Putamen (tissue), 1 donor: Measurements from ENCODE around the gene LARP7.
"Not testable (repeated sequence)": the region's sequence is repeated elsewhere in the genome, so short reads cannot be mapped to it uniquely, and the experiment has no call there.

Experiments used
- DNase-seq: peaks from one replicate; pipeline ENCODE4 v3.0.0-alpha.2; 2016; ENCODE audit warnings: low spot score

Gene LARP7

DNA sequence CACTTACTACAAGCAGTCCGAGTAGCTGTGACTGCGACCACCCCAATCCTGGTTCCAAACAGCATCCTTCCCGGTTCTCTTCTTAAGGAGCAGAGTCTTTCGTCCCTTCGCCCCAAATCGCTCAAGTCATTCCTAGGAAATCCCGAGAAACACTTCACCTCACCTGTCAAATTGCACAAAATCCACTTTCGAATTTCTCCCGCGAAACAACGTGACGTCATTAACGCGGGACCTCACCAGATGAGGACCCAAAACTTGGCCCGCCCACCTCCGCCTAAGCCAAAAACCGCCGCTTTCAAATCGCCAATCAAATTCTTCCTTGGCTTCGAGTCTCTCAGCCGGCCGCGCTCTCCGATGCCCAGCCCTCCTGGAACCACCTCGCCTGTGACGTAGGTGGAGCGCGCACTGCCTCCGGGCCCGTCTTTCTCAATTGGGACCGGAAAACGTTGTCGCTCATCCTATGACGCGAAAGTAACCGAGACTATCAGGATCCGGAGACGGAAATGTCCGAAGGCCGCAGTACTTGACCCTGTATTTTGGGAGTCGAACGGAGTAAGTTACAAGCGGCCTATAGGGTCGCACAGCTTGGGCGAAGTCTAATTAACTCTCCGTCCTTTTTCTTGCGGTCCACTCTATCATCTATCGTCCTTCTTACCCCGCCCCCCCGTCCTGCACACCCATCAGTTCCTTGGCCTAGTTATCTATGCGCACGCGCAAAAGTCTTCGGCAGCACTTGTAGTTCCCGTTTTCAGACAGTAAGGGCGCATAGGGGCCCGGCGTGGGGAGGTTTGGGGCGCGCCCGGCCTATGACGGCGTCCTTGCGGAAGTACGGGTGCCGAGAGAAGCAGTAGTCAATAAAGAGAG, at the start of gene LARP7, which contains the start of gene ZGRF1:
Gene LARP7, plus strand, starts transcription at position 456 of the 864 bp plus-strand sequence. CDS start 7,527 bp downstream, outside the sequence.
Gene ZGRF1, minus strand, starts transcription at position 222 of the 864 bp plus-strand sequence. CDS start 3,733 bp downstream, outside the sequence.
- peak; percentile 99 for DNase-seq

DNA sequence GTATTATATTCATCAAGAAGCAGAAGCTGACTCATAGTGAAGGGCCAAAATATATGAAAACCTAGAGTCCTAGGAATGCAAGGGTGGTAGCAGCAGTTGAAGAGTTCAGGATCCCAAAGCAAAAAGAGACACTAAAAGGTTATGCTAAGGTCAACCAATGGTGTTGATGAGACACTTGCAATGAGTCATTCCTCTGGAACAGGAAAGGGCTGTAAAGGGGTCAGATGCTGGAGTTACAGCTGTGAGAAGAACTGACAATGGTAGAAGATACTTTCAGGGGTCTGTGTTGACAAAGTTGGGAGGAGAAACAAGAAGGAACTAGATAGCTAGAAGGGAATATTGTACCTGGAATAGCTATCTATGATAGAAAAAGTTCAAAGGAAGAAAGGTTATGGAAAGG, 47.7 kb upstream of the LARP7 start:
- no peak for DNase-seq

DNA sequence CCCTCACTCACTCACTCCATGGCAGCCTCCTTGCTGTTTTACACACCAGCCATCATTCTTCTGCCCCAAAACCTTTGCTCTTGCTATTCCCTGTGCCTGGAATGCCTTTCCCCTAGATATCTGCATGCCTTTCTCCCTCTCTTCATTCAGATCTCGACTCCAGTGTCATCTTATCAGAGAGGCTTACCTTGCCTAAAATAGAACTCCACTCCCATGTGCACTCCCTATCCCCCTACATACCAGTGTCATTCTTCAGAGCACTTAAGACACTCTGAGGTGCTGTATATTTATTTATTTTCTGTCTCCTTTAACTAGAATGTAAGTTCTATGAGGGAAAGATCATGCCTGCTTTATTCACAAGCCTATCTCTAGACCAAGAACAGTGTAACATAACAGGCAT, 45.4 kb upstream of the LARP7 start:
- no peak for DNase-seq

DNA sequence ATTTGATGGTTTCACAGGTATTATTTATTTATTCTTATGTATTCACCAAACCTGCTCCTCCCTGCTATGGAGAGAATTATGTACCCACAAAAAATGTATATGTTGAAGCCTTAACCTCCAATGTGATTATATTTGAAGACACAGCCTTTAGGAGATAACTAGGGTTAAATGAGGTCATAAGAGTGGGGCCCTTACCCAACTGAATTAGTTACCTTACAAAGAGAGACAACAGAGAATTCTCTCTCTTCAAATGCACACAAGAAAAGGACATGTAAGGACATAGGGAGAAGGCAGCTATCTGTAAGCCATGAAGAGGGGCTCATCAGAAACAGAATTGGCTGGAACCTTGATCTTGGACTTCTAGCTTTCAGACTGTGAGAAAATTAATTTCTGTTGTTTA, 44.2 kb upstream of the LARP7 start:
- no peak for DNase-seq

DNA sequence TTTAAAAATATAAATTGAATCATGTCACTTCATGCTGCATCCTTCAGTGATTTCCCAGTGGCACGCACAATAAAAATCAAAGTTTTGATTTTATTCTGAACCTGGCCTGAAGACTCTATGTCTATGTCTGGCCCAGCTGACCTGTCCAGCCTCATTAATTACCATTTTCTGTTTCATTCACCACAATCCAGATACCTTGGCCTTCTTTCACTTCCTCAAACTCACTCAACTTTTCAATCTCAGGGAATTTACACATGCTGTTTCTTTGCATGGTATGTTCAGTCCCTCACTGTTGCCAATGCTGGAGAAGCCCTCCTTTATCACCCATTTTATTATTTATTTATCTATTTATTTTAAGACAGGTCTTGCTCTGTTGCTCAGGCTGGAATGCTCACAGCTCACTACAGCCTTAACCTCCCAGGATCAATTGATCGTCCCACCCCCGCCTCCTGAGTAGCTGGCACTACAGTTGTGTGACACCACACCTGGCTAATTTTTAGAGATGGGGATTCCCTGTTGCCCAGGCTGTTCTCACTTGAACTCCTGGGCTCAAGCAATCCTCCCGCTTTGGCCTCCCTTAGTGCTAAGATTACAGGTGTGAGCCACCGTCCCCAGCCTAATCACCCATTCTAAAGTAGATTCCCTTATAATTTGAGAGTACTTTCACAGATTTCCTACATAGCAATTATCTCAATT, 43.4 kb upstream of the LARP7 start:
- no peak for DNase-seq

DNA sequence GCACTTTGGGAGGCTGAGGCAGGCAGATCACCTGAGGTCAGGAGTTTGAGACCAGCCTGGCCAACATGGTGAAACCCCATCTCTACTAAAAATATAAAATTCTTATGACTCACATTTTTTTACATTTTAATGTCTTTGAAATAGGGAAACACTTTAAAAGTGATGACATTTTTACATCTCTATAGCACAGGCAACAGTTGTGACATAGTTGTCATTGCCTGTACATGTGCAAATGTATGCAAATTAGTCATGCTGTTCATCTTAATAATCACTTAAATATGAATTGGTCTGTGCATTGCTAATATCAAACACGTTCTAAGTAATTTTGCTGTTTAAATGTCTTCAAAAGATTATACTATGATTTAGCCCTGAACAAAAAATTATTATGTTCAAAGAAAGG, 42.0 kb upstream of the LARP7 start:
- no peak for DNase-seq

DNA sequence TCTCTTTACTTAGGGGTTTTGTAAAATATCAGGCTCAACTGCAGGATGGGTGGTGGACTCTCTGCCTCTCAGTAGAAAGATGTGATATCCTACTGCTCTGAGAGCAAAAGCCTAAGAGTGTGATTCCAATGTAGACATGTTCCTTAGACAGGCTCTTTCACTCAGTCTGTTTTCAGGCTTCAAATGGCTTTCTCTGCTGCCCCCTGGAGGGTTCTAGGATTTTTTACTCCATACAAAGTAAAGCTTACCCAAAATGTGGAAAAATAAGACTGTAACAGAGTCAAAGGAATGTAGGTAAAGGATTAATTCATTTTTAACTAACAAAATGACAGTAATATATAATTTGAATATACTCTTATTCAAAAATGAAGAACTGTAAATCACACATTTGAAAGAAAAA, 32.4 kb upstream of the LARP7 start:
- peak; percentile 65 for DNase-seq

DNA sequence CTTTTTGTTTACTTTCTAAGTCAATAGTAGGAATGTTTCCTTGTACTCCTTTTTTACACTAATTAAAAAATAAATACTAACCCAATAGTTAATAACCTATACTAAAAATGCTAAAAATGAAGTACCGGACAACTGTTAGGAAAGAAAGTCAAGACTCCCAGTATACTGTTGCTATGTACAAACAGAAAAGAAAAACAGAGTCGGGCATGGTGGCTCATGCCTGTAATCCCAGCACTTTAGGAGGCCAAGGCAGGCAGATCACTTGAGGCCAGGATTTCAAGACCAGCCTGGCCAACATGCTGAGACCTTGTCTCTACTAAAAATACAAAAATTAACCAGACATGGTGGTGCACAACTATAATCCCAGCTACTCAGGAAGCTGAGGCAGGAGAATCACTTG, 24.1 kb upstream of the LARP7 start:
- not testable (repeated sequence) for DNase-seq

DNA sequence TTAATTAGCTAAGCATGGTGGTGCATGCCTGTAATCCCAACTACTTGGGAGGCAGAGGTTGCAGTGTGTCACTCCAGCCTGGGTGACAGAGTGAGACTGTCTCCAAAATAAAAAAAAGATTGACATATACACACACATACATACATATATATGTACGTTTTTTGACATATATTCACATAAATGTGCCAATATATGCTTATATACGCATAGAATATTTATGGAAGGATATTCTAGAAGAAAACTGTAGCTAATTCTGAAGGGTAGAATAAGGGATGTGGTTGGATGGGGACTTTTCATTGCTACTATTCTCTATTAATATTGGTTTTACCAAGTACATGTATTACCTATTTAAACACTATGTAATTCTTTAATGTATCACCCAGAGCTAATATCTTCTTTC, 20.0 kb upstream of the LARP7 start:
- DNase-seq, result no peak

DNA sequence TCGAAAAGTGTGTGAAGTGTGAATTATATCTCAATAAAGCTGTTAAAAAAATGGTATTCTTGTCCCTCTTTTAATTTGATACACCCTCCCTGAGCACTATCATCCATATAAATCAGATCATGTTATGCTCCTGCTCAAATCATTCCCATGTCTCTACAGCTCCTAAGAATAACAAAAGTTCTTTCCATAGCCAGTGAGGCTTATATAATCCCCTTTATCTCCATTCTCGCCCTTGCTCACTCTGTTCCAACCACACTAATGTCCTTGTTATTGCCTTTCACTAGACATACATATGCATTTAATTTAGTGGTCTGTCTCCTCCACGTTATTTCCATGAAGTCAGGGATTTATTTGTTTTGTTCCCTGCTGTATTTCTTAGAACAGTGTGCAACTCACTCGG, 10.7 kb upstream of the LARP7 start:
- no peak for DNase-seq

DNA sequence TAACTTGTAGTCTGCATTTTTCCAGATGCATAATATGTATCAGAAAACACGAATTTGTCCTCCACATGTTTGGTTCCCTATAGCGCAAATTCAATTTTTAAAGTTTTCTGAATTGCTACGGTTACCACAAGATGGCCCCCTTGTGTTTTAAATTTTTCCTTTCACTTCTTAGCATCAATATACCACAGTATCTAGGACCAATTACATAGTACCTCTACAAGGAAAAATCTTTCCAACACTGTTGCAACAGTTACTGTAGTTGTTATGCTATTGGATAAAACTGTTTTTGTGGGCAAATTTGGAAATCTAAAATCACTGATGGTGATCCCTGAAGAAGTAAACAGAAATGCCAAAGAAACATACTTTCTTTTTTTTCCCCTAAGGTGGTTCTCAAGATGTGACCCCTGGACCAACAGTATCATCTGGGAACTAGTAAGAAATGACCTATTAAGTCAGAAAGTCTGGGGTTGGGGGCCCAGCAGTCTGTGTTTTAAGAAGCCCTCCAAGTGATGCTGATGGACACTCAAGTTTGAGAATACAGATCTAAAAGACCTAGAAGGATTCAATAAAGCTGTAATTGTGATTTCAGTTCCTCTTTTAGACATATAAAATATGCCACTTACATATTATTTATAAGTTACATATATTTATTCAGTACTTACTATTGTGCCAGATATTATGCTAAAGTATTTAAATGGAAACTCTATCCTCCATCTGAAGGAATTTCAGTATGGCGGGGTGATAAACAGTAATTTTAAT, 3.3 kb upstream of the LARP7 start:
- peak; percentile 43 for DNase-seq

DNA sequence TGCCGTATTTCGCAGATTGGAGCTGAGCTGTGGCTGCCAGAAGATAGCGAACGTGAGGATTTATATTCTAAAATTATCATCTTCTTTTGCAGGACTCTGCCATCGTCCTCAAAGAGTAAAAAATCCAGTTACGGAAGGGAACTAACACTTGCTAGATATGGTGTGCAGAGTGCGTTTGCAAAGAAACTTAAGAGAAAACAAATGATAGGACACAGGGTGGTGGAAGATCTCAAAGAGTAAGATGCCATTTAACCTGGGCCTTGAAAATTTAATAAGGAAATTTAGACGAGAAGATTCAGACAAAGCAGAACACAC, 566 bp downstream of the LARP7 start:
- no peak for DNase-seq

DNA sequence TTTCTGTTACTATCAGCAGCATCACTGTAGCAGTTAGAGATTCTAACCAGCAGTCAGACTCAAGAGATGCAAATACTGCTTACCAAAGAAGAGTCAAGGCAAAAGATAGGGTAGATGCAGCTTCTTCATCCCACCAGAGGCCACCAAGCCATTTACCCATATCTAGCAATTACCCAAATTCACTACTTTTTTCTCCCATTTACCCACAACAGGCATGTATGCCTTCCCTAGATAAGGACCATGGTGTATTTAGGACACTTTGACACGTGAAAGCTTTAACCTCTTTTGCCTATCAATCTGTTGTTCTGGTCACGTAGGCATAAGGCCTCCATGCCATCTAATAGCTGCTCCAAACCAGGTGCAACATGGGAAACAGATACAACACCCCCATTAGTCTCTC, 5.6 kb downstream of the LARP7 start:
- no peak for DNase-seq

DNA sequence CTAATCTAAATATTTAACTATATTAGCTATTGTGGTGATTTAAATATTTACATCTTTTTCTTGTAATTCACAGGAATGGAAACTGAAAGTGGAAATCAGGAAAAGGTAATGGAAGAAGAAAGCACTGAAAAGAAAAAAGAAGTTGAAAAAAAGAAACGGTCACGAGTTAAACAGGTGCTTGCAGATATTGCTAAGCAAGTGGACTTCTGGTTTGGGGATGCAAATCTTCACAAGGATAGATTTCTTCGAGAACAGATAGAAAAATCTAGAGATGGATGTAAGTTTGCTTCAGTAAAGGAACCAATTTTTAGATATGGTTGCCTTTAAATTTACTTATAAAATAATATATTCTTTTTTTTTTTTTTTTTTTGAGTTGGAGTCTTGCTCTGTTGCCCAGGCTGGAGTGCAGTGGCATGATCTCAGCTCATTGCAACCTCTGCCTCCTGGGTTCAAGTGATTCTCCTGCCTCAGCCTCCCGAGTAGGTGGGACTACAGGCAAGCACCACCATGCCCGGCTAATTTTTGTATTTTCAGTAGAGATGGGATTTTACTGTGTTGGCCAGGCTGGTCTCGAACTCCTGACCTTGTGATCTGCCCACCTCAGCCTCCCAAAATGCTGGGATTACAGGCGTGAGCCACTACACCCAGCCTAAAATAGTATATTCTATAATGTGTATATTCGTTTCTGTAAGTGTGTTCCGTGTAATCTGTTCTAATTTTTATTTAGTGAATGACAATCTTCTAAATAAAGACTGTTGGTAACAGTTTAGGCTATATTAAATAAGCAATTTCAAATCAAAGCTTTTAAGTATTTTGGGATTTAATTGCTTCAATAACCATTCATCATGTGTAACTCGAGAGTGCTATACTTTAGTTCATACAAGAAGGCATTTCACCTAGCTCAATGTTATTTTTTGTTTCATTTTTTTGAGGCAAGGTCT, 7.9 kb downstream of the LARP7 start:
- not testable (repeated sequence) for DNase-seq

DNA sequence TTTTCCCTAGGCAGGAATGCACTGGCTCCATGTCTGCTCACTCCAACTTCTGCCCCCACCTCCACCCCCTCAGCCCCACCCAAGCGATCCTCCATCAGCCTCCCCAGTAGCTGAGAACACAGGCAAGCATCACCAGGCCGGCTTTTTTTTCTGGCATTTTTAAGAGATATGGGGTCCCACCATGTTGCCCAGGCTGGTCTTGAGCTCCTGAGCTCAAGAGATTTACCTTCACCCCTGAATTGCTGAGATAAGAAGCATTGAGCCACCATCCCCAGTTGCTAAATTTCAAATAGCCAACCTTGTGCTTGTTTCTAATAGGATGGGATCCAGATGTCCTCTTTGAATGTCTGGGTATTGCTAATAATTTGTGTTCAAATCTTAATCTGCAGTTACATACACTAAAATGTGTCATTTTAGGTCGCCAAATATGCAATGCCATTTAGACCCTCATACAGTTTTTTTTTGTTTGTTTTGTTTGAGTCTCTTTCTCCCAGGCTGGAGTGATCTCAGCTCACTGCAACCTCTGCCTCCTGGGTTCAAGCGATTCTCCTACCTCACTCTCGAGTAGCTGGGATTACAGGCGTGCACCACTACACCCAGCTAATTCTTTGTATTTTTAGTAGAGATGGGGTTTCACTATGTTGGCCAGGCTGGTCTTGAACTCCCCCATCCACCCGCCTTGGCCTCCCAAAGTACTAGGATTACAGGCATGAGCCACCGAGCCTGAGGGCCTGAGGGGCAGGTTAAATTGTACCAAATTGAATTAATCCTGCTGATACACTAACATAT, 8.8 kb downstream of the LARP7 start:
- DNase-seq, result no peak

DNA sequence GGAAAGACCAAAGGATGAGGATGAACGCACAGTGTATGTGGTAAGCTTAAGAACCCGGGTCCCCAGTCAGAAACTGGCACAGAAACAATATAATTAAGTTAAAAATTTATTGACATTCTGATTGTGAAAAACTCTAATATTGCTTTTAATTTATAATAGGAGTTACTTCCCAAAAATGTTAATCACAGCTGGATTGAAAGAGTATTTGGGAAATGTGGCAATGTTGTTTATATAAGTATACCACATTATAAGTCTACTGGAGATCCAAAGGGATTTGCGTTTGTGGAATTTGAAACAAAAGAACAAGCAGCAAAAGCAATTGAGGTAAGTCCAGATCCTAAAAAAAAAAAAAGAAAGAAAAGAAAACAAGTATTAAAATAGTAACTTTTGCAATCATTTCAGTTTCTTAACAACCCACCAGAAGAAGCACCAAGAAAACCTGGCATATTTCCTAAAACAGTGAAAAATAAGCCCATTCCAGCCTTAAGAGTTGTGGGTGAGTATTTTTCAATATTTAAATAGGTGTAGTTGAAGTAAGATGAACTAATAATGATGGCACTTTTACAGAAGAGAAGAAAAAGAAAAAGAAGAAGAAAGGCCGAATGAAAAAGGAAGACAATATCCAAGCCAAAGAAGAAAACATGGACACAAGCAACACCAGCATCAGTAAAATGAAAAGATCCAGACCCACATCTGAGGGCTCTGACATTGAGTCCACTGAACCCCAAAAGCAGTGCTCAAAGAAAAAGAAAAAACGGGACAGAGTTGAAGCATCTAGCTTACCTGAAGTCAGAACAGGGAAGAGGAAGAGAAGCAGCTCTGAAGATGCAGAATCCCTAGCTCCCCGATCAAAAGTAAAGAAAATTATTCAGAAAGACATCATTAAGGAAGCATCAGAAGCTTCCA, 9.9 kb downstream of the LARP7 start:
- no peak for DNase-seq

DNA sequence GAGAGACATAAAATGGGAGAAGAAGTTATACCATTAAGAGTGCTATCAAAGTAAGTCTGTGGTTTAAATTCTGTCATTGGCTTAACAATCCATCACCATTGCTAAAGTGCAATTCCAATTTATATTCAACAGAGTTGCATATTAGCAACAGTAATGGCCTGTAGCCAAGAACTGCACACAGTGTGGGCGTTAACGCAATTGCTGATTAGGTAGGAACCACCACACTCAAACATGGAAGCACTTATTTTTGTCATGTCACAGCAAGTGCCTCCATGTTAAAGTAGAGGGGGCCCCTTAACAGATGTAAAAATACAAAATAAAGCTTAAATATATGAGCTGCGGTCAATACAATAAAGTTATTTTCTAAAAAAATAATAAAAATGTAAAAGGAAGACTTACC, 10.8 kb downstream of the LARP7 start:
- DNase-seq, result no peak

DNA sequence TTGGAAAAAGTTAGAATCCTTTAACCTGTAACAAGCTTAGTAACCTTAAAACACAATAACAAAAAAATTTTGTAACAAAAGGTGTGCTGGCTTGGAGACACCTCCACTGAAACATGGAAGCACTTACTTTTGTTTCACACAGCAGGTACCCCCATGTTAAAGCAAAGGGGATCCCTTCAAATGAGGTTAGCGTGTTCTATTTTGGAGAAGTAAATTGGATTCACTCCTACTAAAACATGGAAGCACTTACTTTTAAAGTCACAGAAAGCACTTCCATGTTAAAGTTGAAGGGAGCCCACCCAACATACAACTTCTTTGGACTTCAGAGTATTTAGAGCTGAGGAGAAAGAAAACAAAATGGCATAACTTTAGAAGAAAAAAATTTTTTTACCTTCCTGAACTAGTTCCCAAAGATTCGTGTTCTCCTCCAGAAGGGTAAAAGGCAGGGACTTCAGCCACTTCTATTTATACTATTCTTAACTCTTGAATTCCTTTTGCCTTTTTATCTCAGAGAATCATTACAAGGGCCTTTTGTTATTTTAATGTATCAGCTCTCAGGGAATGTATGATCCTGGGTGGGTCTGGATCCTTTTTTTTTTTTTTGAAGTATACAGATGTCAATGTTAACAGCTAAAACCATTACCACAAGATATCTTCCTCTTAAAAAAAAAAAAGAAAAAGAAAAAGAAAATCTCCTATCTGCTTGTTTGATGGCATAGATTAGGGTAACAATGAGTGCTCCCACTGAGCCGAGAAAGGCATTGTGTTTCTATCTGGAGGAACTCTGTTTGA, 11.5 kb downstream of the LARP7 start:
- DNase-seq, result no peak

DNA sequence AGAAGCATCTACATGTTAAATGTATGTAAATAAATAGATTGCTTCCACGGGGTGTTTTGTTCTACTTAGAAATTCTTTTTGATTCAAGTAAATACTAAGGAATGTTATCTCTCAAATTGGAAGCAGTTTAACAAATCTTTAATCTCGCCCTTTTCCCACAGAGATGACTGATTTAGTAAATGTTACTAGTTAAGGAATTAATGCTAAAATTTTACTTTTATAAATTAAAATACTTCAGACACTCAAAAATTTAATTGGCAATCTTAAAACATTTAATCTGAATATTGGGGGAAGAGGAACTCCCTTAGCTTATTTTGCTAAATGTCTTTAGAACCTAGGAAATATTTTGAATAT, 12.1 kb downstream of the LARP7 start:
- no peak for DNase-seq
